NT2/D1 (cell line): Measurements from ENCODE around the gene ADCY3.

Experiments
- SUZ12 ChIP-seq: IDR thresholded peaks from 2 replicates; pipeline ENCODE4 v1.6.1; 2011; ENCODE audit not compliant: insufficient read length, insufficient read depth; ENCODE audit errors: extremely low read depth
- YY1 ChIP-seq: IDR thresholded peaks from 2 replicates; pipeline ENCODE4 v1.6.1; 2011; ENCODE audit not compliant: insufficient read length, insufficient read depth
- ZNF274 ChIP-seq: IDR thresholded peaks from 2 replicates; pipeline ENCODE4 v1.6.1; 2011; ENCODE audit warnings: mild to moderate bottlenecking, low read depth, low read length

GRCh38 chr2:24920098-24920808 lies at the start of gene ADCY3:
- TF ChIP-seq ZNF274, result no peak
- TF ChIP-seq YY1, result no peak
- TF ChIP-seq SUZ12, result no peak
